PC-9 (cell line): ENCODE results near the gene TM2D1.

Experiments used
- EZH2 ChIP-seq: fragments of 200-600 bp; sonication (generic); IDR thresholded peaks from 2 replicates; pipeline ENCODE4 v1.8.0; 2017; ENCODE audit warnings: antibody characterized with exemption, low read depth
- TF ChIP-seq, protein P1 (sequence below): fragments of 200-600 bp; sonication (generic); conservative IDR thresholded peaks from 2 replicates; pipeline ENCODE4 v1.6.1; 2017; ENCODE audit warnings: mixed run types, antibody characterized with exemption, mild to moderate bottlenecking, moderate library complexity

GRCh38 chr1:61711969-61712368, 13.0 kb downstream of the TM2D1 start:
- TF ChIP-seq EZH2 = no peak
- TF ChIP-seq, protein P1, sequence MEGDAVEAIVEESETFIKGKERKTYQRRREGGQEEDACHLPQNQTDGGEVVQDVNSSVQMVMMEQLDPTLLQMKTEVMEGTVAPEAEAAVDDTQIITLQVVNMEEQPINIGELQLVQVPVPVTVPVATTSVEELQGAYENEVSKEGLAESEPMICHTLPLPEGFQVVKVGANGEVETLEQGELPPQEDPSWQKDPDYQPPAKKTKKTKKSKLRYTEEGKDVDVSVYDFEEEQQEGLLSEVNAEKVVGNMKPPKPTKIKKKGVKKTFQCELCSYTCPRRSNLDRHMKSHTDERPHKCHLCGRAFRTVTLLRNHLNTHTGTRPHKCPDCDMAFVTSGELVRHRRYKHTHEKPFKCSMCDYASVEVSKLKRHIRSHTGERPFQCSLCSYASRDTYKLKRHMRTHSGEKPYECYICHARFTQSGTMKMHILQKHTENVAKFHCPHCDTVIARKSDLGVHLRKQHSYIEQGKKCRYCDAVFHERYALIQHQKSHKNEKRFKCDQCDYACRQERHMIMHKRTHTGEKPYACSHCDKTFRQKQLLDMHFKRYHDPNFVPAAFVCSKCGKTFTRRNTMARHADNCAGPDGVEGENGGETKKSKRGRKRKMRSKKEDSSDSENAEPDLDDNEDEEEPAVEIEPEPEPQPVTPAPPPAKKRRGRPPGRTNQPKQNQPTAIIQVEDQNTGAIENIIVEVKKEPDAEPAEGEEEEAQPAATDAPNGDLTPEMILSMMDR = no peak
